GM12878 (cell line): ENCODE results near the gene CNTD1. TPM values are rescaled to one million over a fixed set of nuclear protein-coding genes. Genes with fewer than 3 reads are reported as not detected.
A peak's percentile ranks its signal among the peaks of the same experiment; 100 is the strongest.

Source experiments
- ATF3 ChIP-seq: IDR thresholded peaks from 2 replicates; pipeline ENCODE4 v1.6.1; 2011; ENCODE audit warnings: low read depth, mild to moderate bottlenecking, low read length, moderate library complexity, borderline replicate concordance; ENCODE audit errors: extremely low read depth
- CBX3 ChIP-seq: fragments of 200-600 bp; sonication (generic); IDR thresholded peaks from 2 replicates; pipeline ENCODE4 v1.6.1; 2016; ENCODE audit warnings: low read depth, borderline replicate concordance
- CREB1 ChIP-seq: IDR thresholded peaks from 2 replicates; pipeline ENCODE4 v1.6.1; 2012; ENCODE audit warnings: low read depth, mild to moderate bottlenecking, inconsistent platforms
- DPF2 ChIP-seq: fragments of 450-650 bp; IDR thresholded peaks from 2 replicates; pipeline ENCODE4 v1.6.1; 2017; ENCODE audit warnings: mild to moderate bottlenecking
- E2F8 ChIP-seq: fragments of 450-650 bp; IDR thresholded peaks from 2 replicates; pipeline ENCODE4 v1.6.1; 2018; ENCODE audit warnings: mild to moderate bottlenecking, low read depth, moderate library complexity; ENCODE audit not compliant: partially characterized antibody
- EED ChIP-seq: sonication (generic); IDR thresholded peaks from 2 replicates; pipeline ENCODE4 v1.6.1; 2016; ENCODE audit warnings: antibody characterized with exemption, low read depth
- HDAC6 ChIP-seq: fragments of 200-600 bp; sonication (generic); IDR thresholded peaks from one replicate; pipeline ENCODE4 v1.8.0; 2017; ENCODE audit warnings: antibody characterized with exemption; ENCODE audit not compliant: unreplicated experiment
- MAX ChIP-seq: IDR thresholded peaks from 2 replicates; pipeline ENCODE4 v1.6.1; 2012; ENCODE audit warnings: low read depth, low read length, improper control_type of control experiment
- MTA2 ChIP-seq: fragments of 450-650 bp; IDR thresholded peaks from 2 replicates; pipeline ENCODE4 v1.6.1; 2016; ENCODE audit warnings: low read depth, mild to moderate bottlenecking, moderate library complexity
- MTA3 ChIP-seq: IDR thresholded peaks from 2 replicates; pipeline ENCODE4 v1.6.1; 2012; ENCODE audit warnings: low read length, inconsistent platforms, borderline replicate concordance
- MYC ChIP-seq: IDR thresholded peaks from 2 replicates; pipeline ENCODE4 v1.6.1; 2011; ENCODE audit warnings: mild to moderate bottlenecking, low read length, moderate library complexity, inconsistent platforms; ENCODE audit not compliant: insufficient read depth, insufficient replicate concordance, insufficient read length, severe bottlenecking
- NFYB ChIP-seq: IDR thresholded peaks from 2 replicates; pipeline ENCODE4 v1.6.1; 2011; ENCODE audit warnings: low read depth, mild to moderate bottlenecking, low read length, improper control_type of control experiment, moderate library complexity; ENCODE audit not compliant: insufficient read depth
- PAX5 ChIP-seq: IDR thresholded peaks from 2 replicates; pipeline ENCODE4 v1.6.1; 2011; ENCODE audit warnings: low read depth, low read length, borderline replicate concordance
- POU2F2 ChIP-seq: IDR thresholded peaks from 3 replicates; pipeline ENCODE4 v1.6.1; 2011; ENCODE audit warnings: low read depth, mild to moderate bottlenecking, low read length, borderline replicate concordance
- PRDM15 ChIP-seq: fragments of 450-650 bp; formaldehyde crosslinking; IDR thresholded peaks from 2 replicates; pipeline ENCODE4 v1.4.0; 2020; ENCODE audit warnings: mild to moderate bottlenecking, moderate library complexity
- RELA ChIP-seq: fragments of 450-650 bp; IDR thresholded peaks from 2 replicates; pipeline ENCODE4 v1.8.0; 2014; ENCODE audit warnings: borderline replicate concordance; ENCODE audit not compliant: partially characterized antibody
- SMAD5 ChIP-seq: IDR thresholded peaks from 2 replicates; pipeline ENCODE4 v1.6.1; 2016; ENCODE audit warnings: antibody characterized with exemption, low read depth
- SMC3 ChIP-seq: IDR thresholded peaks from 2 replicates; pipeline ENCODE4 v1.6.1; 2011; ENCODE audit warnings: low read length, improper control_type of control experiment, borderline replicate concordance
- SREBF1 ChIP-seq: IDR thresholded peaks from 2 replicates; pipeline ENCODE4 v1.6.1; 2012; ENCODE audit warnings: mild to moderate bottlenecking, low read length
- STAT1 ChIP-seq: fragments of 450-650 bp; conservative IDR thresholded peaks from 2 replicates; pipeline ENCODE4 v1.6.1; 2014; ENCODE audit warnings: antibody characterized with exemption, mild to moderate bottlenecking
- TARDBP ChIP-seq: IDR thresholded peaks from 2 replicates; pipeline ENCODE4 v1.6.1; 2016; ENCODE audit warnings: borderline replicate concordance
- polyA plus RNA-seq, 11 experiments: library from polyadenylated mRNA; depleted of rRNA in 4 of 11; unstranded in 6 of 11; stranded (reverse) in 5 of 11; fragments of >200 nt; fragmentation: Nextera tagmentation in 4 of 11; fragmentation: Illumina TruSeq in 1 of 11; extraction: Ambion mirVana in 4 of 11; extraction: Trizol in 1 of 11; gene quantifications; 1 replicate in 1 of 11; 2 replicates in 10 of 11; pipeline versions ENCODE4 v1.2.1 to v1.2.3, GENCODE V29; 2011 to 2016; ENCODE audit warnings: inconsistent platforms in 2 of 11, missing spikeins in 2 of 11, low read depth in 1 of 11
- total RNA-seq, 4 experiments: library from RNA; depleted of rRNA in 3 of 4; stranded (reverse); fragments of >200 nt in 3 of 4; fragmentation: Illumina TruSeq in 1 of 4; extraction: Trizol in 1 of 4; gene quantifications; 2 replicates each; pipeline versions ENCODE4 v1.2.1 to v1.2.3, GENCODE V29; 2013 to 2021

The CNTD1 gene
- total and polyA plus RNA-seq, 10 of the 15 experiments (the other 5 are each of a cell fraction or from before 2014, with no cell fraction given) = 0.06 to 1.5 (median 1.1) TPM; not detected in 4

GRCh38 chr17:42775534-42776098 is 23.0 kb upstream of the CNTD1 start (continued):
- TF ChIP-seq PRDM15 = no peak
- TF ChIP-seq E2F8 = no peak
- no peak for TF ChIP-seq MYC
- TF ChIP-seq MAX = no peak
- TF ChIP-seq MTA3 = no peak
- TF ChIP-seq HDAC6 = no peak
- no peak for TF ChIP-seq SREBF1
- no peak for TF ChIP-seq CREB1
- no peak for TF ChIP-seq ATF3
- TF ChIP-seq SMAD5 = no peak
- TF ChIP-seq TARDBP = no peak
- no peak for TF ChIP-seq CBX3
- TF ChIP-seq EED = peak; percentile 24; the same call in 1 of the 2 replicates
- peak; percentile 44; the same call in 1 of the 2 replicates for TF ChIP-seq MTA2
- no peak for TF ChIP-seq STAT1
- TF ChIP-seq NFYB = no peak
- TF ChIP-seq POU2F2 = 0 out of 3 replicates have a peak, but pooled peaks have one; percentile 21
- no peak for TF ChIP-seq DPF2
- peak; percentile 86 for TF ChIP-seq RELA
- TF ChIP-seq PAX5 = peak; percentile 56; the same call in 1 of the 2 replicates
- TF ChIP-seq SMC3 = no peak
